Prostate gland (tissue), 2 donors: Measurements from ENCODE around the gene WDR44. TPM values are rescaled to one million over a fixed set of nuclear protein-coding genes. Genes with fewer than 3 reads are reported as not detected.
"Not testable (repeated sequence)": the region's sequence is repeated elsewhere in the genome, so short reads cannot be mapped to it uniquely, and the experiment has no call there.

Source experiments
- DNase-seq: peaks from one replicate; pipeline ENCODE4 v3.0.0-alpha.2; 2019; ENCODE audit warnings: low spot score
- H3K27ac ChIP-seq, 2 donors: fragments of 200-600 bp; sonication (generic); 2 replicates each; pipeline ENCODE4 v1.5.1; 2017 to 2019
- H3K27me3 ChIP-seq: fragments of 200-600 bp; sonication (generic); replicated peaks from 2 replicates; pipeline ENCODE4 v1.5.1; 2019; ENCODE audit not compliant: insufficient read depth
- H3K36me3 ChIP-seq, 2 donors: fragments of 200-600 bp; sonication (generic); 1 replicate in 1 of 2; 2 replicates in 1 of 2; pipeline versions ENCODE4 v1.5.1 to v1.8.1; 2017 to 2019
- H3K4me1 ChIP-seq: fragments of 200-600 bp; sonication (generic); replicated peaks from 2 replicates; pipeline ENCODE4 v1.5.1; 2019
- H3K4me3 ChIP-seq, 2 donors: fragments of 200-600 bp; sonication (generic); 2 replicates each; pipeline ENCODE4 v1.5.1; 2017 to 2019
- H3K9me3 ChIP-seq: fragments of 200-600 bp; sonication (generic); 2 replicates; pipeline ENCODE4 v1.5.1; 2017
- POLR2A ChIP-seq: fragments of 450-650 bp; IDR thresholded peaks from one replicate; pipeline ENCODE4 v1.6.1; 2016; ENCODE audit warnings: antibody characterized with exemption, mild to moderate bottlenecking
- POLR2AphosphoS5 ChIP-seq: sonication (generic); formaldehyde crosslinking; IDR thresholded peaks from one replicate; pipeline ENCODE4 v1.6.1; 2017; ENCODE audit warnings: antibody characterized with exemption
- WGBS: methylation state at CpG from one replicate; pipeline ENCODE4 v1.1.5; 2018; 5-methylcytosine and 5-hydroxymethylcytosine counted together
- intact Hi-C: fragments of 100-400 bp; cut with DNase I; formaldehyde crosslinking; loops from one replicate; pipeline ENCODE4 v1.14.2; 2022
- total RNA-seq, 2 donors: library from RNA; depleted of rRNA; stranded (reverse); fragments of >200 nt; gene quantifications; one replicate each; pipeline ENCODE4 v1.1.0, GENCODE V29; 2016
- TF ChIP-seq, protein P1 (sequence below), 4 experiments: fragments of 200-600 bp in 2 of 4; fragments of 450-650 bp in 2 of 4; sonication (generic) in 2 of 4; IDR thresholded peaks; 1 replicate in 3 of 4; 2 replicates in 1 of 4; pipeline ENCODE4 v1.5.1; 2016 to 2019; ENCODE audit warnings: antibody characterized with exemption in 4 of 4, mild to moderate bottlenecking in 2 of 4, moderate library complexity in 2 of 4

Gene WDR44
- total RNA-seq, 2 donors from 2014 or later: 15.0 to 22.6 TPM

GRCh38 chrX:118484216-118484903, 138.5 kb downstream of the WDR44 start:
- H3K4me1 ChIP-seq: no peaks in the 10 kb centered on the region
- TF ChIP-seq POLR2A: no peak
- no peak for TF ChIP-seq POLR2AphosphoS5
- TF ChIP-seq, protein P1, sequence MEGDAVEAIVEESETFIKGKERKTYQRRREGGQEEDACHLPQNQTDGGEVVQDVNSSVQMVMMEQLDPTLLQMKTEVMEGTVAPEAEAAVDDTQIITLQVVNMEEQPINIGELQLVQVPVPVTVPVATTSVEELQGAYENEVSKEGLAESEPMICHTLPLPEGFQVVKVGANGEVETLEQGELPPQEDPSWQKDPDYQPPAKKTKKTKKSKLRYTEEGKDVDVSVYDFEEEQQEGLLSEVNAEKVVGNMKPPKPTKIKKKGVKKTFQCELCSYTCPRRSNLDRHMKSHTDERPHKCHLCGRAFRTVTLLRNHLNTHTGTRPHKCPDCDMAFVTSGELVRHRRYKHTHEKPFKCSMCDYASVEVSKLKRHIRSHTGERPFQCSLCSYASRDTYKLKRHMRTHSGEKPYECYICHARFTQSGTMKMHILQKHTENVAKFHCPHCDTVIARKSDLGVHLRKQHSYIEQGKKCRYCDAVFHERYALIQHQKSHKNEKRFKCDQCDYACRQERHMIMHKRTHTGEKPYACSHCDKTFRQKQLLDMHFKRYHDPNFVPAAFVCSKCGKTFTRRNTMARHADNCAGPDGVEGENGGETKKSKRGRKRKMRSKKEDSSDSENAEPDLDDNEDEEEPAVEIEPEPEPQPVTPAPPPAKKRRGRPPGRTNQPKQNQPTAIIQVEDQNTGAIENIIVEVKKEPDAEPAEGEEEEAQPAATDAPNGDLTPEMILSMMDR (IDR thresholded peaks at IDR 0.05): no peak
- intact Hi-C loops: no loop called here
- no peak overlapping the region for H3K4me3 ChIP-seq
- 68% methylated on average over 9 of the region's 9 CpGs for WGBS
- no peak for DNase-seq
- H3K9me3 ChIP-seq: no peaks in the 10 kb centered on the region
- H3K27ac ChIP-seq: no peak overlapping the region
- H3K36me3 ChIP-seq: no peaks in the 10 kb centered on the region
- no peaks in the 10 kb centered on the region for H3K27me3 ChIP-seq

DNA sequence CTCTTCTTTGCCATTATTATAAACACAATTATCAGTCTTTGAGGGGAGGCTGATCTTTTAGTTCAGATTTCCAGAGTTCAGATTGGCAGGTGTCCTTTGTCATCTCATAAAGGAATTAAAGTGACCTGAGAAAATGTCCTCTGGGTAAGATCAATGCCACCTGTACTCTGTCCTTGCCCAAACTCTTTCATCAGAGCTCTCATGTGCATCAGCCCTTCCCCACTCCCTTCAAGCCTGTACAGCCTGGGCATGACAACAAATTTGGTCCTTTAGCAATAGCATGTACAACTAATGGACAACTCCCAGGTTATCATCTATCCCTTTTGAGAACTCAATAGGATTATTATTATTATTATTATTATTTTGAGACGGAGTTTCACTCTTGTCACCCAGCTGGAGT, 140.8 kb downstream of the WDR44 start:
- H3K27me3 ChIP-seq, intact Hi-C loops, H3K27ac ChIP-seq: not testable (repeated sequence)

DNA sequence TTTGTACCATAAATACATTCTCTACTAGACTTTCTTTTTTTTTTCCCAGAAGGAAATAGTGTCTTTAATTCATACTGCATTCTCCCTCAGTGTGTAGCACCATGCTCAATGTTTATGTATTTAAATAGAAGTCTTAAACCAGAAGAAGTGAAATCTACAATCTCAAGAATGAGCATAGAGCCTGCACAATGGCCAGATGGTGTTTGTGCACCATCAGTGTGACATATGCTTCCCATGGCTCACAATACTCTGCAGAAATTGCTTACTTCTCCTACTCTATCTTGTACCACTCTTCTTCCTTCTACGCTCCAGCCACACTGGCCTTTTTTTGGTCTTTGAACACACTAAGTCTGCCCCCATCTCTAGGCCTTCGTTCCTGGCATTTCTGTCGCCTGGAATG, 147.1 kb downstream of the WDR44 start:
- Histone ChIP-seq H3K4me3 (no peak overlapping the region), H3K4me1 (no peaks in the 10 kb centered on the region), H3K27me3 (no peaks in the 10 kb centered on the region), H3K9me3 (no peaks in the 10 kb centered on the region), H3K27ac (no peak overlapping the region), H3K36me3 (no peaks in the 10 kb centered on the region)
- 97% methylated on average over 3 of the region's 3 CpGs for WGBS
- intact Hi-C loops: loop anchor here (10.0 kb wide), 1 partner anchor 112 kb away; no protein-coding TSS in a partner anchor
- no peak for DNase-seq
- TF ChIP-seq, protein P1 (IDR thresholded peaks at IDR 0.05): no peak
- no peak for TF ChIP-seq POLR2A
- TF ChIP-seq POLR2AphosphoS5: no peak

More for the DNA sequence above, 140.8 kb downstream of the WDR44 start:
- not testable (repeated sequence) for DNase-seq, H3K9me3 ChIP-seq, H3K36me3 ChIP-seq, H3K4me1 ChIP-seq, H3K4me3 ChIP-seq
- WGBS: 86% methylated on average over 1 of the region's 1 CpG

GRCh38 chrX:118493653-118494297, 147.9 kb downstream of the WDR44 start:
- Histone ChIP-seq H3K36me3 (no peaks in the 10 kb centered on the region), H3K4me1 (no peaks in the 10 kb centered on the region), H3K27ac (no peak overlapping the region), H3K9me3 (no peaks in the 10 kb centered on the region), H3K27me3 (no peaks in the 10 kb centered on the region), H3K4me3 (no peak overlapping the region)
- intact Hi-C loops: loop anchor here (10.0 kb wide), 1 partner anchor 111 kb away; no protein-coding TSS in a partner anchor
- DNase-seq: no peak
- TF ChIP-seq POLR2AphosphoS5 (no peak), POLR2A (no peak)
- TF ChIP-seq, protein P1 (IDR thresholded peaks at IDR 0.05): no peak
- WGBS: 88% methylated on average over 3 of the region's 3 CpGs

GRCh38 chrX:118495061-118495921, 149.4 kb downstream of the WDR44 start, which contains the start of gene DOCK11:
Gene DOCK11 (plus strand): TSS chrX:118495815. CDS start chrX:118495972, 157 bp downstream.
- Histone ChIP-seq H3K9me3 (no peaks in the 10 kb centered on the region), H3K4me1 (no peaks in the 10 kb centered on the region), H3K27me3 (no peaks in the 10 kb centered on the region), H3K27ac (peak within 1 kb of the TSS; percentile 54 to 57), H3K36me3 (no peaks in the 10 kb centered on the region), H3K4me3 (peak within 1 kb of the TSS; percentile 45 to 50)
- DNase-seq: peak; percentile 14
- 2% methylated on average over 32 of the region's 64 CpGs for WGBS
- intact Hi-C loops: loop anchor here (10.0 kb wide), 1 partner anchor 110 kb away; no protein-coding TSS in a partner anchor
- peak; percentile 32 for TF ChIP-seq POLR2AphosphoS5
- TF ChIP-seq, protein P1 (IDR thresholded peaks at IDR 0.05): no peak
